NCI-H446 treated with DMSO at 0.1 percent for 48 hours (cell line): ENCODE results near the gene C17orf113.
"Not testable (repeated sequence)": the region's sequence is repeated elsewhere in the genome, so short reads cannot be mapped to it uniquely, and the experiment has no call there.

Experiments
- DNase-seq: peaks from one replicate; lab custom pipeline; 2025; lab: John Stamatoyannopoulos, UW

The C17orf113 gene

DNA sequence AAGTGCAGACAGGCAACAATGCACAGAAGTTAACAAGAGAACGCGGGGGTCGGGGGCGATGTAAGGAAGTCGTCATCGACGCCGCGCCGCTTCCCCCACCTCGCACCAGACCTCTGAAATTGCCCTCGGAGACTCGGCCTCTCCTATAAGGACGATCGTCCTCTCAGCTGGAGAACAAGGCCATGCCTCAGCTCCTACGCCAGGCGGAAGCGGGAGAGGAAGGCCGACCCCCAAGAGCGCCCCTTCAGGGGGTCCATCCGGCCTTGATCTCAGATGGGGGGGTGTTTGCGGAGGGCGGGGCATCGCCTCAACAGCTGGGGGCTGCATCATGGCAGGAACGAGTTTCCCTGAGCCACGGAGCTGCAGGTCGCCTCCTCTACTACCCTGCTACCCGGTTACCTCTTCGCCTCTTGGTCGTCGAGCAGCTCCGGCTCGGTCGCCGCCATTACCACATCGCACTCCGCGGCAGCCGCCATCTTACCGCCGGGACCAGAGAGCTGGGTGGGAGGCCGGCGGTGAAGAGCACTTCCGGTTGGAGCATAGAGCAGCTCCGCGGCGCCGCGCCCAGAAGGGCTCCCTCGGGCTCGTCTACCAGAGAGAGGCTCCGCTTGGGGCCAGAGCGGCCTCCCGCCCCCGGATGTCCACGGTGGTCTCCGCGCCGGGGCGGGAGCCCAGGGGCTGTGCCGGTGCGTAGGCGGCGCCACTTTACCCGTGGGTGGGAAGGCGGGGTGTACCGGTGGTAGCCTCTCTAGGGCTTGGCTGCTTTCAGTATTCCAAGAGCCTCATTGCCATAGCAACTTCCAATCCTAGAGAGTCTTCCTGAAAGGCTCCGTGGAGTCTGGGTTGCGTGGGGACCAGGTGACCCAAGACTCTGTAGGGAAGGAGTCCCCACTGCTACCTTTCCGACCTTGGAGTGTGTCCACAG, 33.2 kb downstream of the C17orf113 start, which contains the start of gene DNAJC7:
TSS of gene DNAJC7 (minus strand) at position 499 of the 925 bp plus-strand sequence. CDS start at position 476, 23 bp downstream.
- DNase-seq: peak; percentile 82

DNA sequence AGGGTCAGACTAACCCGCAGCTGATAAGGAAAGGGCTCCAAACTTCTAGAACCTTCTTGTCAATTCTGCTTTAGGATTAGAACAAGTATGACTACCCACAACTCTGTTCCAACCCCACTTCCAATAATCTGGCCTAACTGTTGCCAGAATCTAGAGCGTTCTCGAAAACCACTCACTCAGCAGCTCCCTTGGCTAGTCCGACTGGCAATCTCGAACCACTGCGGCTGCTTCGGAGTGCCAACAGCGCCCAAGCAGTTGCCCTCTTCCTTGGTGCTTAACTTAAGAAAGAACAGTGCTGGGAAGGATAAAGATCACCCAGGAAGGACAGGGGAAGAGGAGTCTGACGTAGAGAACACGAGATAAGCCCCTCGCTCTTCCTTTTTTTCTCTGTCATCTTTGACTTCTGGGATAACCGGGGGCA, 34.0 kb downstream of the C17orf113 start:
- DNase-seq: no peak

DNA sequence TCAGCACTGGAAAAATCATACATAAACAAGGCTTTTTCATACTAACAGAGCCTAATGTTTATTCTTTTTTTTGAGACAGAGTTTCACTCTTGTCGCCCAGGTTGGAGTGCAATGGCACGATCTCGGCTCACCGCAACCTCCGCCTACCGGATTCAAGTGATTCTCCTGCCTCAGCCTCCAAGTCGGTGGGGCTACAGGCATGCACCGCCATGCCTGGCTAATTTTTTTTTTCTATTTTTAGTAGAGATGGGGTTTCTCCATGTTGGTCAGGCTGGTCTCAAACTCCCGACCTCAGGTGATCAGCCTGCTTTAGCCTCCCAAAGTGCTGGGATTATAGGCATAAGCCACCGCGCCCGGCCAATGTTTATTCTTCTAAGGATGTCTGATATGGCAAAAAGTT, 36.7 kb downstream of the C17orf113 start:
- not testable (repeated sequence) for DNase-seq

DNA sequence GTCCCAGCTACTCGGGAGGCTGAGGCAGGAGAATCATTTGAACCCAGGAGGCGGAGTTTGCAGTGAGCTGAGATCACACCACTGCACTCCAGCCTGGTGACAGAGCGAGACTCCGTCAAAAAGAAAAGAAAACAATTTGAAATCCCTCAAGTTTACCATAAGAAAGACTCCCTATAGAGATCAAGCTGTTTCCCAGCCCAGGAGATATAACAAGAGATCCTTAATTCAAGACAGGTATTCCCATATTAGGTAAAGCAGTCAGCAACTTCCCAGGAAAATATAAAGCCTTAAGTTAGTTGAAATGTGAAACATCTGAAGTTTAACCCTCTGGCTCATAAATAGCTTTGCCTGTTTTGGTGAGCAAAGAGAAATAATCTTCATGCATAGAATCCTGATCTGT, 38.0 kb downstream of the C17orf113 start:
- not testable (repeated sequence) for DNase-seq

DNA sequence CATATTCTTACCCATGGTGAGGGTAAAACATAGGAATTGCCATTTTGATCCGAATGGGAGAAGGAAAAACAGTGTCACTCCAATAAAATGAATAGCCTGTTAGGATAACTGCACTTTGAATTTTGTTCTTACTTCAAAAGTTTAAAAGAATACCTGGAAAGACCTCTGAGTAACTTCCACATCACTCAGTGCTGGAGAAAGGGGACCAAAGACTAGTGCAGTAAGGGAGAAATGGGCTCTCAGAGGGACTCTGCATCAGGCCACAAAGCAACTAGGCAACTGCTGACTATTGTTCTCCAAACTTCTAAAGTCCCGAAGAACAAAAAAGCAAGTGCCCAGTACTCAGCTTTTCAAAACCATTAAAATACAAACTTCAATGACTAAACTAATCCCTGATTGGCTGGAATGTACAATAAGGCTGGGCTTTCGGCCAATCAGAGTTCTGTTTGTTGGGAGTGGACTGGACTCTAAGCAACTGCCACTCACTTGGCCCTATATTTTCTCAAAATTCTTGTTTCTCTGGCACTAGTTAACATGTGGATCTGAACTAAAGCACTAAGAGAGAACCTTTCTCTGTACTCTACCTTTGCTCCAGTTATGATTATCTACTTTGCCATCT, 39.4 kb downstream of the C17orf113 start:
- DNase-seq: no peak

DNA sequence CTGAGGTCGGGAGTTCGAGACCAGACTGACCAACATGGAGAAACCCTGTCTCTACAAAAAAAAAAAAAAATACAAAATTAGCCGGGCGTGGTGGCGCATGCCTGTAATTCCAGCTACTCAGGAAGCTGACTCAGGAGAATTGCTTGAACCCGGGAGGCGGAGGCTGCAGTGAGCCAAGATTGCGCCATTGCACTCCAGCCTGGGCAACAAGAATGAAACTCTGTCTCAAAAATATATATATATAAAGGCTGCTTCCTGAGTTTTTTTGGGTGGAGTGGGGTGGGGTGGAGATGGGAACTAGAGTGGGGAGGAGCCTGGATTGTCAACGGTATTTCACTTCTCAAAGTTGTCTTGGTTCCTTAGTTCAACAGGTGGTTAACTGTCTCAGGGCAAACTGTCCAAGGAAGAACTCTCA, 40.1 kb downstream of the C17orf113 start:
- not testable (repeated sequence) for DNase-seq

DNA sequence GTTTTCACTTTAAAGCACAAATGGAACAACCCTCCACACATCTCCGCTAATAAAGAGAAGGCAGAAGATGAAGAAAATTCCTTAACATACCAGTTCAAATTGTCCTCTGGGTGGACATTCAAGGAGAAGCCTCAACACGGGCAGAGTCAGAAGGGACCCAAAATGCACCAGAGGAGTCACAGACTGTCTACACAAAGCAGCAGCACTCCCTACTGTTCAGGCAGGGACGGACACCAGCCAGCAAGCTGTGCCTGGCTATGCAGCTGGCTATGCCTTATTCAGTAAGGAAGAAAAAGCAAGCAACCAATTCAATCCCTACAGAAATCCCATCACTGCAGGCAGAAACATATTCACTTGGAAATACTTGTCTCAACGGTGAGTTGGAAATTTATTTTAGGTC, 41.2 kb downstream of the C17orf113 start:
- DNase-seq: no peak

DNA sequence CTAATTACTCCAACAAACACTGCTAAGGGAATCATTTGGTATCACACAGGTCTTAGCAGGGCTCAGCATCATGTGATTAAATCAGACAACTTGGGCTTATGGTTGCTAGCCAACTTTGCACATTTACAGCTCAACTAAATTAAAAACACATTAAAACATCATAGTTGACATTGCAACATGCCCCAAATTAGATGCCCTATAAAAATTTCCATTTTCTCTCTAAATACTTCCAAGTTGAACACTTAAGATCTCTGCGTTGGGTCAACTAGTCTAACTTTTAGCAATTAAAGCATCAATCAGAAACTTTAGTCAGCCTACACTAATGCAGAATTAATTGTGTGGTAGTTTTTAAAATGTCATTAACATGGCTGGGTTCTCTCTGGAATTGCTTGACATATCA, 45.2 kb downstream of the C17orf113 start:
- DNase-seq: no peak

DNA sequence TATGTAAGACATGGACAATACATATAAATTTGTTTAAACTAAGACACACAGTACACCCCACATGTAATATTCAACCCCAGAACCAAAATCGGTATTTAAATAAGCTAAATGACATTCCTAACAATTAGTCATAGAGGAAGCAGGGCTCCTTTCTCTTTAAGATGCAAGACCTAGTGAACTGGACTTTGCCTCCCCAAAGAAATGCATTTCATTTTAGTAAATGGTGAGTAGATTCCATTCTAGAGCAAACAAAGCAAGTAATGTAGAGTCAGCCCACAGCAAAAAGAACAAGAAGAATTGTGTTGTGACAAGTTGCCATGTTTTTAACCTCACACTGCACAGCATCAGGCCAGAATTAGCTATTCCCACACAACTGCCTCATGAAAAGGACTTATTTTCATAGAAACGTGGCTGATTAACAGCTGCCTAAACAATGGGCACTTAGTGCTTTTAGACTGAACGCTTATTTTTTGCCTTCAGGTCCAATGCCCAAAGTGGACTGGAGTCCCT, 47.6 kb downstream of the C17orf113 start:
- DNase-seq: no peak

DNA sequence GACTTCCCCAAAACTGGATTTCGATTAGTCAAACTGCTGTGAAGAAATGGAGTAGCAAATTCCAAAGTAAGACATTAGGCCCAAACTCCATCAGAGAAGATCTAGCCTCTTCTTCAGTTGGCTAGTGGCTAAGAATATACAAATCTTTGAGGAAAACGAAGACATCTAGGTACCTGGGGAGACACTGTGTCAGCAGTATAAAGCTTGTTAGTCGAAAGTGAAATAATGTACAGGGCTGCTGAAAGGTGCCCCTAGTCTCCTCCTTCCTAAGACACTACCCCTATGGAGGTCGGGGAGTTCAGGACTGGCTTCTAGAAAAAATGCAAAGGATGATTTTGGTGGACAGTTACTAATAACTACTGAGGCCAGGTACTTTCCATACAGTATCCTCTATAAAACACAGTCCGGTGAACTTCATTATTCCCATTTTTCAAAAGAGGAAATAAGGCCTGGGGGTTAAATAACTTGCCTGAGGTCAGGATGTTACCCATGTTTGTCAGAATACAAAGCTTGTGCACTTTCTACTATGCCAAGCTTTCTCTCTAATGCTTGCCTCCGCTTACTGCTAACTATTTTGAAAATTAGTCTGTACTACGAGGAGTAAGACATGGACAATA, 48.1 kb downstream of the C17orf113 start:
- no peak for DNase-seq

DNA sequence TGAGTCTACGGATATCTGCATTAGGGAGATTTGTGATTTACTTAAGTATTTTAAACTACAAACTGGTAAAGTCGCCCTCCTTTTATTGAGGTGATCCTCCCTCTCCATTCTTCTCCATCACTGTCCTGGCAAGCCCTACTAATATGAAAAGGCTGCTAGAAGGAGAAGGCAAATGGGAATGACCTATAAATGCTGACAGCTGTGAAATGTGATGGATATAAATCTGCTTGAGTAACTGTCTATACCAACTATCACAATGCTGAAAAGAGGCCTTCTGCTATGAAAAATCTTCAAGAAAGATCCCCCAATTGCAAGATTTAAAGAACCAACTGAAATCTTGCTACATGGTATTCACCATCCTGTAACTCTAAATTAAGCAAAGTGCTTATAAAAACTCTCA, 48.7 kb downstream of the C17orf113 start:
- no peak for DNase-seq

DNA sequence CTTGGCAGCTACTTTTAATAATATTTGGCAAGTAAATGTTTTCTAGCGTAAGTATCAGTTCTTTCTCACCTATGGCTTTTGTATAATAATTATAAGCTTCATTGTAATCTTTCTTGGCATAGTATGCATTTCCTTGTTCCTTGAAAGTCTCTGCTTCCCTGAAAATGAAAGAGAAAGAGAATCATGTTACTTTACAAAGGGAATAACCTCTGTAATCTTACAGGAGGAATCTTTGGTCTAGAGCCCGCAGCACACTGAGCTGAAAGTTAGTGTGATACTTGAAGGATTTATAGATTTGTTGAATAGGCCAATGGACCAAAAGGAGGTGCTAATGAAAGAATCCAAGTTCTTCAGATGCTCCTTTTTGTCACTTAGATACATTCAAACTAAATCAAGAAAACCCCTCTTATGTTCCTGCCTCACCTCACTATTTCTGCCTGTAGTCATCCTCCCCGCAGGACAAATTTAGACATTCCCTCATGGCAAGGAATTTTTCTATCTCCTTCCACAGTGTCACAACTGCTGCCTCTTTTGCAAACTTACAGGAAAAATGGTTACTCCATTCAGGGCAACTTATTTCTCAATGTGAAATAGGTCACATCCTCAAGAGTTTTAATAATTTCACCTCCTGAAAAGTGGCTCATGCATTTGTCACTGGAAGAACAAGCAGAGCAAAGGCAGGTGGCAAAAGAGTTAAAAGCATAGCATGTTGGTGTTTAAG, 49.8 kb downstream of the C17orf113 start:
- DNase-seq: no peak

DNA sequence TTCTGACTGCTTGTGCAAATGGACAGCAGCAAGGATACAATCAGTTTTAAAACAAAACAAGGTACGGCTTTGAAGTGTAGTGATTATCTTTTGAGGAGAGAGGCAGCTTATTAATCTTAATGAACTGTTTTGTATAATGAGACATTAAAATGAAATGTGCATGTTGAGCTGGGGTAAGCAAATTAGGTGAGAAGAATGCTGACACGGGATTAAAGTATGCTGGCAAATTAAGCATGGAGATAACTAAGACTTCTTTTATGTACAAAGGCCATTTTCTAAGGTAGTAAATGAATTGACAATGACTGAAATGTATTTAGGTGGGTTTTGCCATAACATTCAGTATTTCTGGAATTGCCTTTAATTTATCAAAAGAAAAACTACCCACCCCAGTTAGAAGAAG, 51.9 kb downstream of the C17orf113 start:
- no peak for DNase-seq

DNA sequence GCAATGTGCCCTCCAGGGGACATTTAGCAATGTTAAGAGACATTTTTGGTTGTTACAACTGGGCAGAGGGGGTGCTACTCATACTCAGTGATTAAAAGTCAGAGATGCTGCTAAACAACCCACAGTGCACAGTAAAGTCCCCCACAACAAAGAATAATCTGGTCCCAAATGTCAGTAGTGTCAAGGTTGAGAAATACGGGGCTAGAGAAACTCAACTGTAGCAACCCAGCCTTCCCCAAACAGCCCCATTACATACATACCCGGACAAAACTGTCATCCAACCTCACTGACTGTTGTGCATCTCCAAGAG, 53.6 kb downstream of the C17orf113 start:
- DNase-seq: no peak

DNA sequence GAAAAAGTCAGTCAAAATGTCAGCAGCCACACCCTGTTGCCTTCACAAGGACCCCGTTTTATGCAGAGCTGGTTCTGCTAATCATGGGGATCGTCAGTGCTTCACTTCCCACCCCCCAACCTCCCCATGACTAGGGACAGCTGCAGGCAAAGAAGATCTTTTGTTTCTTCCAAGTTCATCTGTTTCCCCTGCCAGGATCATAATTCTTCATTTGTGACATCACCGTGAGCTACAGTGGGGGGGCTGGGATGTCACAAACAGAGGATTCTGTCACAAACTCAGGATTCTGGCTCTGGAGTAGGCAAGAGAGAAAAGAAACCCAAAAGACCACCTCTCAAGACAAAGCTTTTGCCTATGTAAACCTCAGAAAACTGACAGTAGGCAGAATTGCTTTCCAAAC, 57.8 kb downstream of the C17orf113 start:
- no peak for DNase-seq

DNA sequence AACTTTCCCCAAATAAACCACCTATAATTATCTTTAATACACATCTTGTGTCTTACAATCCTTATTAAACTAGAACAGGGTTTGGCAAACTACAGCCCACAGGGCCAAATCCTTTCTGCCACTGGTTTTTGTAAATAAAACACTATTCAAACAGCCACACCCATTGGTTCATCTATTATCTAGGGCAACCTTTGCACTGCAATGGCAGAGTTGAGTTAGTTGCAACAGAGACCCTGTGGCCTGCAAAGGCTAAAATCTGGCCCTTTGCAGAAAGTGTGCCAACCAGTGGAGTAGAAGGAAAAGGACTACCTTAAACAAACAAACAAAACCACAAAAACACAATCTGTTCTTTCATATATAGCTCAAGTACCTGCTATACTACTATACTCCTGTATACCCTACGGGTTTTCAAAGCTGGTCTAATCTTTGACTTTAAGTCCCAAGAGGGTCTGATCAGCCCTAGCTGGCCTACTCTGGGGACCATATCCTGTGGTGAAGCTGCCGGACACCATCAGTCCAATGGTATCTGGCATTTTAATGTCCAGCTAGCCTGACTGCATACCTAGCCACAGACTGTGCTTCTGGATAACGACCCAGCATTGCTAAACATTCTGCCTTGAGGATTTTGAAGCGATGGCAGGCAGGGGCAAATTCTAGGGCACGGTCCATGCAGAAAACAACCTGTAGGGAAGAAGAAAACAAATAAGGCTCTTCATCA, 60.5 kb downstream of the C17orf113 start:
- no peak for DNase-seq

DNA sequence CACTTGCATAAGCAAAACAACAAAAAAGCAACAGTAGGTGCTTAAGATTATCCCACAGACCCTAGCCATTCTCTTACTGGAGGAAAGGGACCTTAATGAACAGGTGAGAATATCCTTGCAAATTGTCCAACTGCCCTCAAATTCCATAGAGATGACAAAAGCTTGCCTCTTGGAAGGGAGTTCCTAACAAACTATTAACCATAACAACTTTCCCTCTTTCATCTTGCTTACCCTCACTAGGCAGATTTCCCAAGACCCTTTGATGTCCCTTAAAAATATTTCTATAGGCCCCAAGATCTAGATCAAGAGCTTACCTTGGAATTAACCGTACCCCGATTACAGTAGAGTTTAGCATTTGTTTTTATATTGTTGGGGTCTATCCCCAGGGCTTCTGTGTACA, 62.0 kb downstream of the C17orf113 start:
- DNase-seq: no peak
